ENCODE measurements around the gene MAGEB3. TPM values are rescaled to one million over a fixed set of nuclear protein-coding genes. Genes with fewer than 3 reads are reported as not detected.

MAGEB3 gene
- total and polyA plus RNA-seq, 2 of the 13 experiments (the other 11 are each of a cell fraction or from before 2014, with no cell fraction given), result not detected

DNA sequence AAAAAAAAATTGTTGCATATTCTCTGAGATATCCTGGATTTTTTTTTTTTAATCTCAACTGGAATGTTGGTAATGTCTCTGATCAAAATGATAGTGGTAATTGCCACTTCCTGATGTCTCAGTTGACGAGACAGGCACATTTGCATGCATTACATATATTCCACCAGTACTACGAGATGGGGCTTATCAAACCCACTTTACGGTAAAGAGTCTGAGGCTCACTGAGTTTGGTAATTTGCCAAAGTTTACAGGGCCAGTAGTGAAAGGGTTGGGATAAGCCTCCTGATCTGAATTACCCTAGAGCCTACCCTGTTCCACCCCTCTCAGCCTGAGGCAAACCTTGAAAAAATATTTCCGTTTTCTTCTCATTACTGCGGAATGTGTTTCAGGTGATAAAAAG lies 9.8 kb upstream of the MAGEB3 start:
- in situ Hi-C loops (cut with HindIII; ENCODE audit: extremely low pct_ligation_motif_present, low pct_unique_long_range_greater_than_20kb), result no loop called here
- intact Hi-C loops (cut with micrococcal nuclease; ENCODE audit: unreplicated experiment), result no loop called here
- FAIRE-seq, result no peak
- POLR2A ChIA-PET, result no interaction called here
- Histone ChIP-seq H3K79me2 (ENCODE audit: insufficient read depth, low read length) (no peaks in the 10 kb centered on the region), H3K9ac (ENCODE audit: insufficient read depth, low read depth, low read length) (no peak overlapping the region), H2AFZ (ENCODE audit: low read length) (no peak overlapping the region), H3K27ac (ENCODE audit: extremely low read length, insufficient read depth, low read length) (no peak overlapping the region), H3K36me3 (replicated peaks in 1 of 2; ENCODE audit: control insufficient read depth in 1 of 2, insufficient read depth in 2 of 2, low read length in 2 of 2) (no peaks in the 10 kb centered on the region), H3K27me3 (ENCODE audit: control insufficient read depth in 1 of 2, insufficient read depth in 2 of 2, low read length in 2 of 2) (0 out of 5 replicates have a peak, but pooled peaks cover 0 to 1% of the 10 kb centered on the region in 2 experiments), H3K4me3 (replicated peaks in 1 of 3; ENCODE audit: insufficient read depth in 1 of 3, low read depth in 2 of 3, low read length in 3 of 3) (no peak overlapping the region), H3K4me2 (ENCODE audit: low read depth, low read length) (no peak overlapping the region), H4K20me1 (ENCODE audit: insufficient read depth, low read length) (no peaks in the 10 kb centered on the region), H3K4me1 (ENCODE audit: insufficient read depth, low read length) (no peaks in the 10 kb centered on the region), H3K9me3 (ENCODE audit: low read length) (no peaks in the 10 kb centered on the region)
- no TSS peak for BruUV-seq (replicated peaks)
- DNase-seq (ENCODE audit: low spot score), result no peak
- ATAC-seq, result no peak
- WGBS (ENCODE audit: low lambda C conversion rate), result 35% methylated on average over 4 of the region's 5 CpGs
- TF ChIP-seq, protein P1, sequence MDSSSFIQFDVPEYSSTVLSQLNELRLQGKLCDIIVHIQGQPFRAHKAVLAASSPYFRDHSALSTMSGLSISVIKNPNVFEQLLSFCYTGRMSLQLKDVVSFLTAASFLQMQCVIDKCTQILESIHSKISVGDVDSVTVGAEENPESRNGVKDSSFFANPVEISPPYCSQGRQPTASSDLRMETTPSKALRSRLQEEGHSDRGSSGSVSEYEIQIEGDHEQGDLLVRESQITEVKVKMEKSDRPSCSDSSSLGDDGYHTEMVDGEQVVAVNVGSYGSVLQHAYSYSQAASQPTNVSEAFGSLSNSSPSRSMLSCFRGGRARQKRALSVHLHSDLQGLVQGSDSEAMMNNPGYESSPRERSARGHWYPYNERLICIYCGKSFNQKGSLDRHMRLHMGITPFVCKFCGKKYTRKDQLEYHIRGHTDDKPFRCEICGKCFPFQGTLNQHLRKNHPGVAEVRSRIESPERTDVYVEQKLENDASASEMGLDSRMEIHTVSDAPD (CRISPR knock-in tag; IDR thresholded peaks at IDR 0.05), result no peak
- TF ChIP-seq, protein P2, sequence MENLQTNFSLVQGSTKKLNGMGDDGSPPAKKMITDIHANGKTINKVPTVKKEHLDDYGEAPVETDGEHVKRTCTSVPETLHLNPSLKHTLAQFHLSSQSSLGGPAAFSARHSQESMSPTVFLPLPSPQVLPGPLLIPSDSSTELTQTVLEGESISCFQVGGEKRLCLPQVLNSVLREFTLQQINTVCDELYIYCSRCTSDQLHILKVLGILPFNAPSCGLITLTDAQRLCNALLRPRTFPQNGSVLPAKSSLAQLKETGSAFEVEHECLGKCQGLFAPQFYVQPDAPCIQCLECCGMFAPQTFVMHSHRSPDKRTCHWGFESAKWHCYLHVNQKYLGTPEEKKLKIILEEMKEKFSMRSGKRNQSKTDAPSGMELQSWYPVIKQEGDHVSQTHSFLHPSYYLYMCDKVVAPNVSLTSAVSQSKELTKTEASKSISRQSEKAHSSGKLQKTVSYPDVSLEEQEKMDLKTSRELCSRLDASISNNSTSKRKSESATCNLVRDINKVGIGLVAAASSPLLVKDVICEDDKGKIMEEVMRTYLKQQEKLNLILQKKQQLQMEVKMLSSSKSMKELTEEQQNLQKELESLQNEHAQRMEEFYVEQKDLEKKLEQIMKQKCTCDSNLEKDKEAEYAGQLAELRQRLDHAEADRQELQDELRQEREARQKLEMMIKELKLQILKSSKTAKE (CRISPR knock-in tag; IDR thresholded peaks at IDR 0.05; ENCODE audit: borderline replicate concordance), result no peak
- TF ChIP-seq HOXA5 (CRISPR knock-in tag; IDR thresholded peaks at IDR 0.05) (no peak), ZNF567 (CRISPR knock-in tag; IDR thresholded peaks at IDR 0.05; ENCODE audit: borderline replicate concordance) (no peak), ZNF33A (CRISPR knock-in tag; IDR thresholded peaks at IDR 0.05; ENCODE audit: borderline replicate concordance) (no peak), PHF5A (CRISPR knock-in tag; IDR thresholded peaks at IDR 0.05; ENCODE audit: low read depth, unreplicated experiment) (no peak), MED1 (CRISPR knock-in tag; IDR thresholded peaks at IDR 0.05) (no peak), JUN (CRISPR knock-in tag; IDR thresholded peaks at IDR 0.05) (no peak), ZNF737 (CRISPR knock-in tag; IDR thresholded peaks at IDR 0.05; ENCODE audit: borderline replicate concordance) (no peak), ZNF557 (CRISPR knock-in tag; IDR thresholded peaks at IDR 0.05) (no peak), RXRA (CRISPR knock-in tag; IDR thresholded peaks at IDR 0.05) (no peak), MTF1 (CRISPR knock-in tag; IDR thresholded peaks at IDR 0.05) (no peak)
- TF ChIP-seq, protein P3, sequence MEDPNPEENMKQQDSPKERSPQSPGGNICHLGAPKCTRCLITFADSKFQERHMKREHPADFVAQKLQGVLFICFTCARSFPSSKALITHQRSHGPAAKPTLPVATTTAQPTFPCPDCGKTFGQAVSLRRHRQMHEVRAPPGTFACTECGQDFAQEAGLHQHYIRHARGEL (CRISPR knock-in tag; IDR thresholded peaks at IDR 0.05), result no peak
- TF ChIP-seq, protein P4, sequence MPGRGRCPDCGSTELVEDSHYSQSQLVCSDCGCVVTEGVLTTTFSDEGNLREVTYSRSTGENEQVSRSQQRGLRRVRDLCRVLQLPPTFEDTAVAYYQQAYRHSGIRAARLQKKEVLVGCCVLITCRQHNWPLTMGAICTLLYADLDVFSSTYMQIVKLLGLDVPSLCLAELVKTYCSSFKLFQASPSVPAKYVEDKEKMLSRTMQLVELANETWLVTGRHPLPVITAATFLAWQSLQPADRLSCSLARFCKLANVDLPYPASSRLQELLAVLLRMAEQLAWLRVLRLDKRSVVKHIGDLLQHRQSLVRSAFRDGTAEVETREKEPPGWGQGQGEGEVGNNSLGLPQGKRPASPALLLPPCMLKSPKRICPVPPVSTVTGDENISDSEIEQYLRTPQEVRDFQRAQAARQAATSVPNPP (CRISPR knock-in tag; IDR thresholded peaks at IDR 0.05), result no peak
- TF ChIP-seq, protein P5, sequence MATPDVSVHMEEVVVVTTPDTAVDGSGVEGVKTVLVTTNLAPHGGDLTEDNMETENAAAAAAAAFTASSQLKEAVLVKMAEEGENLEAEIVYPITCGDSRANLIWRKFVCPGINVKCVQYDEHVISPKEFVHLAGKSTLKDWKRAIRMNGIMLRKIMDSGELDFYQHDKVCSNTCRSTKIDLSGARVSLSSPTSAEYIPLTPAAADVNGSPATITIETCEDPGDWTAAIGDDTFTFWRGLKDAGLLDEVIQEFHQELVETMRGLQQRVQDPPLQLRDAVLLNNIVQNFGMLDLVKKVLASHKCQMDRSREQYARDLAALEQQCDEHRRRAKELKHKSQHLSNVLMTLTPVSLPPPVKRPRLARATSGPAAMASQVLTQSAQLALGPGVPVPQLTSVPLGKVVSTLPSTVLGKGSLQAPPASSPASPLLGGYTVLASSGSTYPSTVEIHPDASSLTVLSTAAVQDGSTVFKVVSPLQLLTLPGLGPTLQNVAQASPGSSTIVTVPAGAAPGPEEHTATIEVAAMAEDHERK (CRISPR knock-in tag; IDR thresholded peaks at IDR 0.05; ENCODE audit: low read depth), result no peak
- TF ChIP-seq, protein P6, sequence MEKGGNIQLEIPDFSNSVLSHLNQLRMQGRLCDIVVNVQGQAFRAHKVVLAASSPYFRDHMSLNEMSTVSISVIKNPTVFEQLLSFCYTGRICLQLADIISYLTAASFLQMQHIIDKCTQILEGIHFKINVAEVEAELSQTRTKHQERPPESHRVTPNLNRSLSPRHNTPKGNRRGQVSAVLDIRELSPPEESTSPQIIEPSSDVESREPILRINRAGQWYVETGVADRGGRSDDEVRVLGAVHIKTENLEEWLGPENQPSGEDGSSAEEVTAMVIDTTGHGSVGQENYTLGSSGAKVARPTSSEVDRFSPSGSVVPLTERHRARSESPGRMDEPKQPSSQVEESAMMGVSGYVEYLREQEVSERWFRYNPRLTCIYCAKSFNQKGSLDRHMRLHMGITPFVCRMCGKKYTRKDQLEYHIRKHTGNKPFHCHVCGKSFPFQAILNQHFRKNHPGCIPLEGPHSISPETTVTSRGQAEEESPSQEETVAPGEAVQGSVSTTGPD (CRISPR knock-in tag; IDR thresholded peaks at IDR 0.05), result no peak
- CTCF ChIA-PET (ENCODE audit: low intra/inter-chr PET ratio, low total read pairs), result no interaction called here
